RKO (cell line): Measurements from ENCODE around the gene LRIT2.
A peak's percentile ranks its signal among the peaks of the same experiment; 100 is the strongest.

ENCODE experiments used
- DNase-seq: peaks from one replicate; pipeline ENCODE4 v3.0.0-alpha.2; 2016; ENCODE audit warnings: low spot score

The LRIT2 gene

GRCh38 chr10:84205049-84205852 lies 20.1 kb downstream of the LRIT2 start:
- peak; percentile 43 for DNase-seq

GRCh38 chr10:84204610-84205009 lies 20.7 kb downstream of the LRIT2 start:
- DNase-seq, result no peak

- no peak for DNase-seq
Measured at GRCh38 chr10:84204122-84204521, 21.2 kb downstream of the LRIT2 start.

GRCh38 chr10:84202349-84202748 lies 23.0 kb downstream of the LRIT2 start:
- no peak for DNase-seq

- DNase-seq, result no peak
Measured at GRCh38 chr10:84201682-84202081, 23.7 kb downstream of the LRIT2 start.

- no peak for DNase-seq
Measured at GRCh38 chr10:84201244-84201606, 24.1 kb downstream of the LRIT2 start.

- no peak for DNase-seq
Measured at GRCh38 chr10:84200537-84201243, 24.7 kb downstream of the LRIT2 start.

GRCh38 chr10:84198206-84198915 lies 27.0 kb downstream of the LRIT2 start:
- DNase-seq, result no peak

GRCh38 chr10:84197643-84198042 lies 27.7 kb downstream of the LRIT2 start:
- DNase-seq, result no peak

- no peak for DNase-seq
Measured at GRCh38 chr10:84196941-84197340, 28.4 kb downstream of the LRIT2 start.

- DNase-seq, result no peak
Measured at GRCh38 chr10:84196083-84196482, 29.3 kb downstream of the LRIT2 start.

- DNase-seq, result no peak
Measured at GRCh38 chr10:84195044-84195830, 30.1 kb downstream of the LRIT2 start.

- DNase-seq, result no peak
Measured at GRCh38 chr10:84194424-84195043, 30.8 kb downstream of the LRIT2 start, which contains the start of gene CDHR1. Gene CDHR1 (plus strand): TSS chr10:84194537. CDS start chr10:84194761, 224 bp downstream.

GRCh38 chr10:84193846-84194423 lies 31.4 kb downstream of the LRIT2 start:
- no peak for DNase-seq

- no peak for DNase-seq
Measured at GRCh38 chr10:84193327-84193726, 32.0 kb downstream of the LRIT2 start.

GRCh38 chr10:84191106-84191505 lies 34.2 kb downstream of the LRIT2 start:
- no peak for DNase-seq

- no peak for DNase-seq
Measured at GRCh38 chr10:84190621-84191020, 34.7 kb downstream of the LRIT2 start.

GRCh38 chr10:84188815-84189214 lies 36.5 kb downstream of the LRIT2 start:
- DNase-seq, result no peak

GRCh38 chr10:84185526-84186175 lies 39.7 kb downstream of the LRIT2 start:
- no peak for DNase-seq

- DNase-seq, result no peak
Measured at GRCh38 chr10:84184517-84184916, 40.8 kb downstream of the LRIT2 start.

- no peak for DNase-seq
Measured at GRCh38 chr10:84181631-84182030, 43.7 kb downstream of the LRIT2 start.
